ENCODE measurements around the gene TSPAN3.

TSPAN3 gene

GRCh38 chr15:77085297-77085696 is 14.4 kb upstream of the TSPAN3 start:
- no peak overlapping the region for H3K4me3 ChIP-seq (ENCODE audit: low read depth, low read length)
- TF ChIP-seq CTCF (IDR thresholded peaks at IDR 0.05; ENCODE audit: low read depth, low read length) (no peak), MYC (IDR thresholded peaks at IDR 0.05; ENCODE audit: low read depth, low read length) (no peak), POLR2A (IDR thresholded peaks at IDR 0.05; ENCODE audit: extremely low read depth, insufficient read length) (no peak), MAX (IDR thresholded peaks at IDR 0.05; ENCODE audit: low read depth, low read length) (no peak)
- DNase-seq (ENCODE audit: low read depth) = peak; percentile 52

- H3K4me3 ChIP-seq (ENCODE audit: low read depth, low read length) = no peak overlapping the region
These were observed 13.5 kb upstream of the TSPAN3 start for GRCh38 chr15:77084436-77084835.

DNA sequence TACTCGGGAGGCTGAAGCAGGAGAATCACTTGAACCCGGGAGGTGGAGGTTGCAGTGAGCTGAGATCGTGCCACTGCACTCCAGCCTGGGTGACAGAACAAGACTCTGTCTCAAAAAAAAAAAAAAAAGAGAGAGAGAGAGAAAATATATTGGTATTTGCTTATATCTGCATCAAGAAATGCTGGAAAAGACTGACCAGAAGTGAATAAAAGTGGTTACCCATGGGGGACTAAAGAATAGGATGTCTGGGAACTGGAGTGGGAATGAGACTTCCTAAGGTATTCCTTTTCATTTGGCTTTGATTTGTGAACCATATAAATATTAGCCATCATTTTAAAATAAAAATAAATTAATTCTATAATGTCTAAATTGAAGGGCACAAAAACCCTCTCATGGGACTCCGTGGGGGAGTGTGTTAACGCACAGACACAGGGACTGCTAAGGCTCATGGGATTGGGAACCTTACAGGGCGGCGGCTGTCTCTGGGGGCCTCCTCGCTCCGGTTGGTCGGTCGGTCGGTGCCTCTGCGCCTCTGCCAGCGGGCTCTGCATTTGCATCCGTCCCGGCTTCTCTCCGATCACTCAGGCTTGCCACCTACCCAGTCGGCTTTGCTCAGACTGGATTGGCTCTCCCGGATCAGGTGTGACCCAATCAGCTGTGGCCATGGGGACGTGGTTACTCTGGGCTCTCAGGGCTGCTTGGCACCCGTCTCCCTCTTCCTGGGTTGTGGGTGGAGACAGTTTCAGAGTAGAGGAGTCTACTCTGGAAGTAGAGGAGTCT is 12.7 kb upstream of the TSPAN3 start:
- peak; percentile 93 for DNase-seq (ENCODE audit: low read depth)
- peak overlapping the region; percentile 29 for H3K4me3 ChIP-seq (ENCODE audit: low read depth, low read length)
- TF ChIP-seq MAX (IDR thresholded peaks at IDR 0.05; ENCODE audit: low read depth, low read length) (no peak), POLR2A (IDR thresholded peaks at IDR 0.05; ENCODE audit: extremely low read depth, insufficient read length) (peak; percentile 24)

More at GRCh38 chr15:77084436-77084835, 13.5 kb upstream of the TSPAN3 start:
- DNase-seq (ENCODE audit: low read depth) = no peak
- no peak for TF ChIP-seq POLR2A (IDR thresholded peaks at IDR 0.05; ENCODE audit: extremely low read depth, insufficient read length)
- no peak for TF ChIP-seq CTCF (IDR thresholded peaks at IDR 0.05; ENCODE audit: low read depth, low read length)
- TF ChIP-seq MYC (IDR thresholded peaks at IDR 0.05; ENCODE audit: low read depth, low read length) = no peak
- TF ChIP-seq MAX (IDR thresholded peaks at IDR 0.05; ENCODE audit: low read depth, low read length) = no peak

- TF ChIP-seq POLR2A (IDR thresholded peaks at IDR 0.05; ENCODE audit: extremely low read depth, insufficient read length) = no peak
- no peak for TF ChIP-seq MAX (IDR thresholded peaks at IDR 0.05; ENCODE audit: low read depth, low read length)
- no peak for TF ChIP-seq CTCF (IDR thresholded peaks at IDR 0.05; ENCODE audit: low read depth, low read length)
- TF ChIP-seq MYC (IDR thresholded peaks at IDR 0.05; ENCODE audit: low read depth, low read length) = no peak
- H3K4me3 ChIP-seq (ENCODE audit: low read depth, low read length) = no peak overlapping the region
- DNase-seq (ENCODE audit: low read depth) = no peak
These were observed 11.1 kb upstream of the TSPAN3 start for GRCh38 chr15:77081971-77082370.

- TF ChIP-seq CTCF (IDR thresholded peaks at IDR 0.05; ENCODE audit: low read depth, low read length) = no peak
- no peak for TF ChIP-seq MAX (IDR thresholded peaks at IDR 0.05; ENCODE audit: low read depth, low read length)
- no peak for TF ChIP-seq MYC (IDR thresholded peaks at IDR 0.05; ENCODE audit: low read depth, low read length)
- TF ChIP-seq POLR2A (IDR thresholded peaks at IDR 0.05; ENCODE audit: extremely low read depth, insufficient read length) = no peak
- DNase-seq (ENCODE audit: low read depth) = no peak
- no peak overlapping the region for H3K4me3 ChIP-seq (ENCODE audit: low read depth, low read length)
These were observed 5.5 kb upstream of the TSPAN3 start for GRCh38 chr15:77076323-77076915.

- TF ChIP-seq MAX (IDR thresholded peaks at IDR 0.05; ENCODE audit: low read depth, low read length) (no peak), CTCF (IDR thresholded peaks at IDR 0.05; ENCODE audit: low read depth, low read length) (no peak), POLR2A (IDR thresholded peaks at IDR 0.05; ENCODE audit: extremely low read depth, insufficient read length) (no peak), MYC (IDR thresholded peaks at IDR 0.05; ENCODE audit: low read depth, low read length) (no peak)
- H3K4me3 ChIP-seq (ENCODE audit: low read depth, low read length) = no peak overlapping the region
- DNase-seq (ENCODE audit: low read depth) = no peak
These were observed 4.6 kb upstream of the TSPAN3 start for GRCh38 chr15:77075528-77075927.
